OCI-LY3 (cell line): ENCODE data around the gene MPC1.

ENCODE experiments used
- EZH2phosphoT487 ChIP-seq: fragments of 200-600 bp; shearing (Covaris generic); IDR thresholded peaks from 2 replicates; pipeline ENCODE4 v1.6.1; 2018; ENCODE audit warnings: antibody characterized with exemption, mixed run types, low read depth
- TF ChIP-seq, protein P1 (sequence below): fragments of 200-600, 300-600 bp; sonication (generic); IDR thresholded peaks from 2 replicates; pipeline ENCODE4 v1.5.1; 2014; ENCODE audit warnings: antibody characterized with exemption, low read length, low read depth

DNA sequence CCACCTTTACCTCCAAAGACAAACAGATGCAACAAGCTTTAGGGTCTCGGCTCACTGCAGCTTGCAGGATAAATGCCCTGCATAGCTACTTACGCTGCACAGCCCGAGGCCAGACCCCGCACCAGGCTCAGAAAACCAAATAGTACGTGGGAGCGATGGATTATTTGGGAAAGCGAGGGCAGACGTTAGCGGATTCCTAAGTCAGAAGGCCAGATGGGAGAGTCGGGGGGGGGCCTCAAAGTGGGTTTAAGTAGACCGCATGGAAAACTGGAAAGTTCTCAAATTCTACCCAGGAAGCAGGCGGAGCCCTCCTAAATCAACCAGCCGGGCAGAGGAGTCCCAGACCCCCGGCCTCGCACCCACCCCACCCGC lies 40.8 kb downstream of the MPC1 start:
- TF ChIP-seq, protein P1, sequence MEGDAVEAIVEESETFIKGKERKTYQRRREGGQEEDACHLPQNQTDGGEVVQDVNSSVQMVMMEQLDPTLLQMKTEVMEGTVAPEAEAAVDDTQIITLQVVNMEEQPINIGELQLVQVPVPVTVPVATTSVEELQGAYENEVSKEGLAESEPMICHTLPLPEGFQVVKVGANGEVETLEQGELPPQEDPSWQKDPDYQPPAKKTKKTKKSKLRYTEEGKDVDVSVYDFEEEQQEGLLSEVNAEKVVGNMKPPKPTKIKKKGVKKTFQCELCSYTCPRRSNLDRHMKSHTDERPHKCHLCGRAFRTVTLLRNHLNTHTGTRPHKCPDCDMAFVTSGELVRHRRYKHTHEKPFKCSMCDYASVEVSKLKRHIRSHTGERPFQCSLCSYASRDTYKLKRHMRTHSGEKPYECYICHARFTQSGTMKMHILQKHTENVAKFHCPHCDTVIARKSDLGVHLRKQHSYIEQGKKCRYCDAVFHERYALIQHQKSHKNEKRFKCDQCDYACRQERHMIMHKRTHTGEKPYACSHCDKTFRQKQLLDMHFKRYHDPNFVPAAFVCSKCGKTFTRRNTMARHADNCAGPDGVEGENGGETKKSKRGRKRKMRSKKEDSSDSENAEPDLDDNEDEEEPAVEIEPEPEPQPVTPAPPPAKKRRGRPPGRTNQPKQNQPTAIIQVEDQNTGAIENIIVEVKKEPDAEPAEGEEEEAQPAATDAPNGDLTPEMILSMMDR, result no peak
- TF ChIP-seq EZH2phosphoT487, result no peak
